SK-N-DZ (cell line): ENCODE results near the gene PPFIBP1. TPM values are rescaled to one million over a fixed set of nuclear protein-coding genes. Genes with fewer than 3 reads are reported as not detected.

Experiments
- DNase-seq: peaks from one replicate; pipeline ENCODE4 v3.0.0-alpha.2; 2015; ENCODE audit warnings: low spot score
- polyA plus RNA-seq, 2 experiments: library from polyadenylated mRNA; depleted of rRNA; stranded (reverse); fragments of >200 nt; gene quantifications; 2 replicates each; pipeline ENCODE4 v1.2.3, GENCODE V29; 2014

PPFIBP1 gene
- polyA plus RNA-seq (2014; cell fraction: cytosol; rRNA removed): 17.9 and 27.7 TPM in 2 replicates
- 23.4 and 28.7 TPM in 2 replicates for polyA plus RNA-seq (2014; cell fraction: nucleus; rRNA removed)

GRCh38 chr12:27523642-27524493 lies at the start of gene PPFIBP1:
Gene PPFIBP1 (plus strand): TSS chr12:27524206. CDS start chr12:27633397, 109,191 bp downstream.
- peak; percentile 99 for DNase-seq

- no peak for DNase-seq
Measured at GRCh38 chr12:27474344-27474743, 49.7 kb upstream of the PPFIBP1 start.

- no peak for DNase-seq
Measured at GRCh38 chr12:27477049-27477448, 47.0 kb upstream of the PPFIBP1 start.

- no peak for DNase-seq
Measured at GRCh38 chr12:27478949-27479348, 45.1 kb upstream of the PPFIBP1 start.

- no peak for DNase-seq
Measured at GRCh38 chr12:27480016-27480415, 44.0 kb upstream of the PPFIBP1 start.

GRCh38 chr12:27486961-27487360 lies 37.0 kb upstream of the PPFIBP1 start:
- DNase-seq: no peak

GRCh38 chr12:27488479-27488878 lies 35.5 kb upstream of the PPFIBP1 start:
- DNase-seq: no peak

- no peak for DNase-seq
Measured at GRCh38 chr12:27491226-27491625, 32.8 kb upstream of the PPFIBP1 start.

GRCh38 chr12:27493260-27493940 lies 30.6 kb upstream of the PPFIBP1 start:
- no peak for DNase-seq

GRCh38 chr12:27497446-27497845 lies 26.6 kb upstream of the PPFIBP1 start:
- no peak for DNase-seq

GRCh38 chr12:27498149-27498548 lies 25.9 kb upstream of the PPFIBP1 start:
- DNase-seq: no peak

GRCh38 chr12:27498761-27499160 lies 25.2 kb upstream of the PPFIBP1 start:
- DNase-seq: no peak

GRCh38 chr12:27499377-27499776 lies 24.6 kb upstream of the PPFIBP1 start:
- no peak for DNase-seq

GRCh38 chr12:27500546-27500945 lies 23.5 kb upstream of the PPFIBP1 start:
- no peak for DNase-seq

GRCh38 chr12:27502021-27502435 lies 22.0 kb upstream of the PPFIBP1 start:
- DNase-seq: no peak

GRCh38 chr12:27504507-27504906 lies 19.5 kb upstream of the PPFIBP1 start:
- DNase-seq: no peak

GRCh38 chr12:27505109-27505508 lies 18.9 kb upstream of the PPFIBP1 start:
- no peak for DNase-seq

GRCh38 chr12:27505761-27506160 lies 18.2 kb upstream of the PPFIBP1 start:
- DNase-seq: no peak

- no peak for DNase-seq
Measured at GRCh38 chr12:27506645-27507189, 17.3 kb upstream of the PPFIBP1 start.

- DNase-seq: no peak
Measured at GRCh38 chr12:27508736-27509431, 15.1 kb upstream of the PPFIBP1 start.

GRCh38 chr12:27511031-27511722 lies 12.8 kb upstream of the PPFIBP1 start:
- DNase-seq: no peak
